Nephron progenitor cell (in vitro differentiated cells): ENCODE data around the gene SIX3.

ENCODE experiments used
- DNase-seq: peaks from one replicate; pipeline ENCODE4 v3.0.0; 2021
- H3K27ac Mint-ChIP-seq: 2 replicates; pipeline ENCODE4 v1.8.0; 2021; ENCODE audit warnings: mild to moderate bottlenecking, moderate library complexity, mixed read lengths
- H3K27me3 Mint-ChIP-seq: 2 replicates; pipeline ENCODE4 v1.8.0; 2021; ENCODE audit warnings: mild to moderate bottlenecking, low read depth, mixed read lengths; ENCODE audit not compliant: poor library complexity
- H3K36me3 Mint-ChIP-seq: 2 replicates; pipeline ENCODE4 v1.8.0; 2021; ENCODE audit warnings: low read depth, mixed read lengths
- H3K4me1 Mint-ChIP-seq: 2 replicates; pipeline ENCODE4 v1.8.0; 2021; ENCODE audit warnings: mixed read lengths
- H3K4me3 Mint-ChIP-seq: 2 replicates; pipeline ENCODE4 v1.8.0; 2021; ENCODE audit warnings: mild to moderate bottlenecking, moderate library complexity, mixed read lengths
- H3K9me3 Mint-ChIP-seq: 2 replicates; pipeline ENCODE4 v1.8.0; 2021; ENCODE audit warnings: mild to moderate bottlenecking, moderate library complexity, mixed read lengths
- TF ChIP-seq, protein P1 (sequence below): fragments of 200-600 bp; sonication (generic); IDR thresholded peaks from 2 replicates; pipeline ENCODE4 v1.5.0; 2021; ENCODE audit warnings: antibody characterized with exemption

The SIX3 gene

DNA sequence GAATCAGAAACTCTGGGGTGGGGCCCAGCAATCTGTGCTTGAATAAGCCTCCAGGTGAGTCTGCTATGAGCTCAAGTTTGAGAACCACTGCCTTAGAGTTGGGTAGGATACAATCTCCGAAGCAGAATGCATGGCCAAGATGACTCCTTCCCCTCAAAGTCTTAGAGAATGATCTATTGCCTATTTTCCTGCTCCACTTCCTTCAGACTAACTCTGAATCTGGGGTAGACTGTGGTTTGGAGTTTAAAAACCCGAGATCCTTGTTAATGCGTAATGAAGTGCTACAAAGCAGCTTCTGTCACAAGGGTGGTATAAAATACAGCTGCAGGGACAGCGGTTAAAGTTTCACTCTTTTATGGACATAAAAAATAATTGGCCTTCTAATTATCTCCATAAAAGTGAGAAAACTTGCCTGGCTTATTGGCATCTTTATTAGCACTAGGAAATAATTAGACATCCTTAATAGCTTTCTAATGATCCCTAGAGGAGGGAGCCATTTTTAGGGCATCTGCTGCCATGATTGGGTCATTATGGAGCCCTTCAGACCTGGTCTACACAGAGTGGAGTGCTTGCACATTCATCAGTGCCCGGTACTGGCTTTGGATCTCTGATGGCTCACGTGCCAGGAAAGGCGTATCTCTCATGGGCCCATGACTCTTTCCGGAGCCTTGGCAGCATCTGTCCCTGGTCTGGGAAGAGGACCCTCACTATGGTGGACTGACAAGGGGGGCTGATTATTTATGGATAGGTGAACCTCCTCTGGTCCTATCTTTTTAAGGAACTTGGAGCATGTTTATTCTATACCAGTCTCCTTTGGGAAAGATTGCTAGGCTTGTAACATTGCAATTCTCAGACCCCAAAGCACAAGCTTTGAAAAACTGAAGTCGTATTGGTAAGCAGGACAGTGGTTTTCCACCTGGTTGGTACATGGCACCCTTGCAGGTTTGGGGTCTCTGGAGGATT lies 39.5 kb downstream of the SIX3 start:
- H3K9me3 Mint-ChIP-seq = peaks cover 9% of the 10 kb centered on the region
- H3K36me3 Mint-ChIP-seq = no peaks in the 10 kb centered on the region
- H3K4me1 Mint-ChIP-seq = peaks cover 29% of the 10 kb centered on the region
- no peak for DNase-seq
- TF ChIP-seq, protein P1, sequence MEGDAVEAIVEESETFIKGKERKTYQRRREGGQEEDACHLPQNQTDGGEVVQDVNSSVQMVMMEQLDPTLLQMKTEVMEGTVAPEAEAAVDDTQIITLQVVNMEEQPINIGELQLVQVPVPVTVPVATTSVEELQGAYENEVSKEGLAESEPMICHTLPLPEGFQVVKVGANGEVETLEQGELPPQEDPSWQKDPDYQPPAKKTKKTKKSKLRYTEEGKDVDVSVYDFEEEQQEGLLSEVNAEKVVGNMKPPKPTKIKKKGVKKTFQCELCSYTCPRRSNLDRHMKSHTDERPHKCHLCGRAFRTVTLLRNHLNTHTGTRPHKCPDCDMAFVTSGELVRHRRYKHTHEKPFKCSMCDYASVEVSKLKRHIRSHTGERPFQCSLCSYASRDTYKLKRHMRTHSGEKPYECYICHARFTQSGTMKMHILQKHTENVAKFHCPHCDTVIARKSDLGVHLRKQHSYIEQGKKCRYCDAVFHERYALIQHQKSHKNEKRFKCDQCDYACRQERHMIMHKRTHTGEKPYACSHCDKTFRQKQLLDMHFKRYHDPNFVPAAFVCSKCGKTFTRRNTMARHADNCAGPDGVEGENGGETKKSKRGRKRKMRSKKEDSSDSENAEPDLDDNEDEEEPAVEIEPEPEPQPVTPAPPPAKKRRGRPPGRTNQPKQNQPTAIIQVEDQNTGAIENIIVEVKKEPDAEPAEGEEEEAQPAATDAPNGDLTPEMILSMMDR = no peak
- no peak overlapping the region for H3K27ac Mint-ChIP-seq
- no peak overlapping the region for H3K4me3 Mint-ChIP-seq
- peaks cover 33% of the 10 kb centered on the region for H3K27me3 Mint-ChIP-seq

DNA sequence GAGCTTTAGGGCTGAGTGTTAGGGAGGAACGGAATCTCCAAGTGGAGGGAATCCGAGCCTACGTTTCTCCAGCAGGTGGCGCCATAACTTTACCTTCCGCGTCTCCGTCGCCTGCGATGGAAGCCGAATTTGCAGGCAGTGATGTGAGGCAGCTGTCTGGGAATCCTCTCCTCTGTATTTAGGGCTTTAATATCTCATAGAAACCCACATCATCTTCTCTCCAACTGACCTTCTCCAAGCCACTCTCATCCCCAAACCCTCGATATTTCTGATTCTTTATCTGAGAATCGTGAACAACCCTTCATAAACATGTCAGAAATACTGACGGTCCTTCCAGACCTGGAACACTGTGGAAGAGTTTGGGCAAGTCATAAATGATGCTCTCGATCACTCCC lies 40.2 kb downstream of the SIX3 start:
- no peak overlapping the region for H3K4me3 Mint-ChIP-seq
- H3K36me3 Mint-ChIP-seq = peaks cover under 1% of the 10 kb centered on the region
- H3K9me3 Mint-ChIP-seq = peaks cover 14% of the 10 kb centered on the region
- TF ChIP-seq, protein P1 = peak; percentile 86
- no peak overlapping the region for H3K27ac Mint-ChIP-seq
- peak; percentile 88 for DNase-seq
- peaks cover 29% of the 10 kb centered on the region for H3K4me1 Mint-ChIP-seq
- H3K27me3 Mint-ChIP-seq = peaks cover 37% of the 10 kb centered on the region

DNA sequence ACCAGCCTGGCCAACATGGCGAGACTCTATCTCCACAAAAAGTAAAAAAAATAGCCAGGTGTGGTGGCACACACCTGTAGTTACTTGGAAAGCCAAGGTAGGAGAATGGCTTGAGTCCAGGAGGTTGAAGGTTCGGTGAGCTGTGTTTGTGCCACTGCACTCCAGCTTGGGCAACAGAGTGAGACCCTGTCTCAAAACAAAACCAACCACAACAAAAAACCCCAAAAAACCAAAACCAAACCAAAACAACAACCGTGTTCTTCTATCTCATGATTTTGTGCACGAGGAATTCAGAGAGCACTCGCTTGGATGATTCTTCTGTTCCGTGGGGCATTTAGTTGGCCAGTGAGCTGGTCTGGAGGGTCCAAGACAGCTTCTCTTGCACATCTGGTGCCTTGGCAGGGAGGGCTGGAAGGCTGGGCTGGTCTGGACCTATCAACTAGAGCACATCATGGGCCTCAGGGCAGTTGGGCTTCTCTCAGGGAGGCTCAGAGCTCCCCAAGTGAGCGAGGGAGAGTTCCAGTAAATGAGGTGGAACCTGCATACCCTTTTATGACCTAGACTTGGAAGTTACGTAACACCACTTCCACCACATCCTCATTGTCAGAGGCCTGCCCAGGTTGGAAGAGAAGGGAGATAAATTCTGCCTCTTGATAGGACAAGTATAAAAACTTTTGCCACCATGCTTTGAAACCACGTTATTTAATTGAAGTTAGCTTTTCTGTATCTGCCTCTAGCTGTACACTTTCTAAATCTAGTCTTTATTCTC lies 42.5 kb downstream of the SIX3 start:
- H3K27me3 Mint-ChIP-seq = peaks cover 43% of the 10 kb centered on the region
- TF ChIP-seq, protein P1 = no peak
- H3K36me3 Mint-ChIP-seq = peaks cover 5% of the 10 kb centered on the region
- no peak for DNase-seq
- H3K4me3 Mint-ChIP-seq = no peak overlapping the region
- H3K4me1 Mint-ChIP-seq = peaks cover 24% of the 10 kb centered on the region
- H3K27ac Mint-ChIP-seq = peak overlapping the region; percentile 75
- H3K9me3 Mint-ChIP-seq = peaks cover 37% of the 10 kb centered on the region

DNA sequence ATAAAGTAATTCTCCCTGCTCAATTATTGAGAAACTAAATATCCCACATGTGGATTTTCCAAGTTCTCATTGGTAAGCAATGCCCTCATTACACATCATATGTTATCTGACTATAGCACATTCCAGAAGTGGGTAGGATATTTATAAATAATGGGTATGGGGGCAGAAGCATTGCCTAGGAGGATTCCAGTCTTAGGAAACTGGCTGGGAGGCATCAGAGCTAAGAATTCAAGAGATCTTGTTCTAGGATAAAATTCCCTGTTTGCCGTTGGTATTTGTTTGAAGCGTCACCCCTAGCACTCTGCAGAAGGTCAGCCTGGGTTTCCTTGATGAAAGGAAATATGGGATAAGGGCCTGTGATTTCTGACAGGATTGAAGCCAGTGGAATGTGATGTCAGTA lies 47.7 kb downstream of the SIX3 start:
- Mint-ChIP-seq H3K4me3 (no peak overlapping the region), H3K27me3 (peaks cover 62% of the 10 kb centered on the region), H3K27ac (no peak overlapping the region)

DNA sequence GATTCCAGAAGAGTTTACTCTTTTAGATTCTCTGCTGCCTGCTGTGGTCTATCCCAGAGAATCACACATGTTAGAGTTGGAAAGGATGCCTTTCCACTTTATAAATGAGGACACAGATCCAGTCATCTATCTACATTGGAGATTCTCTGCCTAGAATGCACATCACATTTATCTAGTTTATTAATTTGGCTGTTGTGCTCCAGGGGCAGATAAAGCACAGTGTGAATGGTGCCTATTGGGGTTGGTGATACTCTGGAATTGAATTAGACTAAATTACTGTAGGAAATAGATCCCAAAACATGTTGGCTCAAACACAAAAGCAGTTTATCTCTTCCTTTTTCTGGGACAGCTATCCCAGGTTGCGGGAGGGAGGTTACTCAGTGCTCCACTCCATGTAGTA lies 52.9 kb downstream of the SIX3 start:
- H3K27ac Mint-ChIP-seq = no peak overlapping the region
- H3K27me3 Mint-ChIP-seq = peaks cover 84% of the 10 kb centered on the region
- no peaks in the 10 kb centered on the region for H3K36me3 Mint-ChIP-seq
- peaks cover 46% of the 10 kb centered on the region for H3K9me3 Mint-ChIP-seq
- H3K4me1 Mint-ChIP-seq = no peaks in the 10 kb centered on the region
- TF ChIP-seq, protein P1 = no peak
- H3K4me3 Mint-ChIP-seq = no peak overlapping the region
- no peak for DNase-seq

More for the DNA sequence above, 47.7 kb downstream of the SIX3 start:
- TF ChIP-seq, protein P1 = no peak
- Mint-ChIP-seq H3K36me3 (peaks cover 5% of the 10 kb centered on the region), H3K9me3 (peaks cover 69% of the 10 kb centered on the region), H3K4me1 (no peaks in the 10 kb centered on the region)
- no peak for DNase-seq
